ENCODE measurements around the gene ADO. TPM values are rescaled to one million over a fixed set of nuclear protein-coding genes. Genes with fewer than 3 reads are reported as not detected.

ADO gene
- total and polyA plus RNA-seq, 2 of the 4 experiments (the other 2 are of a cell fraction) = 8.0 to 8.1 TPM

DNA sequence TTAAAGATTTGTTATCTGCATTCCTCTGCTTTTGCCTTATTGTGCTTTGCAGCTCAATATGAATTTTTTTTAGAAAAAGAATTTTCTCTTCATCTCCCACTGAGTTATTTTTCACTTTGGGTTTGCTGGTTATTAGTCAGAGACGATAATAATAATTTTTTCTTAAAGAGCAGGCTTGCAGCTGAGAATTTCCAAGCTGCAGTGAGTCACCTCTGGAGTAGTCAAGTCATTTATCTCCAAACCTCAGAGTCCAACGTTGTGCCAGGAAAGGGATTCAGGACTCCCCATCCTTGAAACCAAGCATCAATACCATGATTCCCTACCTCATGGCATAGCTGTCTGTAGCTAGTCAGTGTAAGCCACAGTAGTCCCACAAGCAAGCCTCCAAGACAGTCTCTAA, 26.8 kb downstream of the ADO start:
- ChIA-PET CTCF (interaction anchor here (0.6 to 1.2 kb wide), 2 partner anchors 13 to 644 kb away, joined by 3 read pairs; no protein-coding TSS in a partner anchor), POLR2A (ENCODE audit: unreplicated experiment) (interaction anchor here (0.5 kb wide), 1 partner anchor 267 kb away, joined by 4 read pairs; no protein-coding TSS in a partner anchor)
- no peak overlapping the region for H4K91ac ChIP-seq (ENCODE audit: insufficient read depth, low read depth, low read length)
- no peak overlapping the region for H2BK120ac ChIP-seq (ENCODE audit: low read depth, low read length)
- in situ Hi-C loops (cut with MboI; ENCODE audit: low sequenced_read_pairs) (no loop called here), intact Hi-C loops (cut with micrococcal nuclease) (no loop called here), dilution Hi-C loops (cut with HindIII; ENCODE audit: low sequenced_read_pairs, unreplicated experiment) (no loop called here)
- H3K4me2 ChIP-seq (ENCODE audit: low read depth, low read length) = no peak overlapping the region
- TF ChIP-seq RFX5 (IDR thresholded peaks at IDR 0.05; ENCODE audit: low read depth, low read length) = no peak
- no peak for TF ChIP-seq MXI1 (IDR thresholded peaks at IDR 0.05; ENCODE audit: borderline replicate concordance, low read depth, low read length)
- TF ChIP-seq RCOR1 (IDR thresholded peaks at IDR 0.05; ENCODE audit: insufficient replicate concordance, low read length) = no peak
- TF ChIP-seq, protein P1, sequence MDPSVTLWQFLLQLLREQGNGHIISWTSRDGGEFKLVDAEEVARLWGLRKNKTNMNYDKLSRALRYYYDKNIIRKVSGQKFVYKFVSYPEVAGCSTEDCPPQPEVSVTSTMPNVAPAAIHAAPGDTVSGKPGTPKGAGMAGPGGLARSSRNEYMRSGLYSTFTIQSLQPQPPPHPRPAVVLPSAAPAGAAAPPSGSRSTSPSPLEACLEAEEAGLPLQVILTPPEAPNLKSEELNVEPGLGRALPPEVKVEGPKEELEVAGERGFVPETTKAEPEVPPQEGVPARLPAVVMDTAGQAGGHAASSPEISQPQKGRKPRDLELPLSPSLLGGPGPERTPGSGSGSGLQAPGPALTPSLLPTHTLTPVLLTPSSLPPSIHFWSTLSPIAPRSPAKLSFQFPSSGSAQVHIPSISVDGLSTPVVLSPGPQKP (IDR thresholded peaks at IDR 0.05; ENCODE audit: borderline replicate concordance, low read depth, low read length) = no peak
- TF ChIP-seq POLR2A (IDR thresholded peaks at IDR 0.05; ENCODE audit: low read depth, low read length) = no peak
- TF ChIP-seq NFE2L2 (IDR thresholded peaks at IDR 0.05; ENCODE audit: low read depth, low read length) = no peak
- 0 out of 2 replicates have a peak, but pooled peaks have one; percentile 42 for TF ChIP-seq FOS (IDR thresholded peaks at IDR 0.05; ENCODE audit: low read depth, low read length)
- WGBS, 2 experiments (ENCODE audit: extremely low coverage in 2 of 2, insufficient read length in 1 of 2) = no CpG with 5 or more reads among the region's 2 CpGs
- H4K8ac ChIP-seq (ENCODE audit: low read depth in 2 of 2, low read length in 2 of 2) = no peak overlapping the region
- no TSS peak for BruUV-seq (replicated peaks)
- H3K4ac ChIP-seq (ENCODE audit: low read depth, low read length) = no peak overlapping the region
- H3K27me3 ChIP-seq (ENCODE audit: control insufficient read depth, insufficient read depth, low read length) = peaks cover 12% of the 10 kb centered on the region
- no peaks in the 10 kb centered on the region for H3K9me1 ChIP-seq (ENCODE audit: insufficient read depth, low read length)
- no peak overlapping the region for H3K23ac ChIP-seq (ENCODE audit: low read depth, low read length)
- no peak overlapping the region for H2AFZ ChIP-seq (replicated peaks; ENCODE audit: low read length, poor library complexity)
- H3K9ac ChIP-seq (ENCODE audit: low read depth, low read length) = no peak overlapping the region
- H2AK9ac ChIP-seq (replicated peaks; ENCODE audit: low read depth, low read length, poor library complexity) = no peak overlapping the region
- no peak overlapping the region for H3K18ac ChIP-seq (ENCODE audit: low read depth, low read length)
- peak; percentile 51; the same call in 1 of the 2 replicates for ATAC-seq (ENCODE audit: low read depth)
- H3K27ac ChIP-seq (ENCODE audit: insufficient read depth, low read length) = no peak overlapping the region
- DNase-seq = peak; percentile 75
- no peak overlapping the region for H3K56ac ChIP-seq (ENCODE audit: extremely low read depth, insufficient read depth, low read length)
- no peak overlapping the region for H2BK20ac ChIP-seq (ENCODE audit: low read depth, low read length)
- no peak overlapping the region for H2BK15ac ChIP-seq (ENCODE audit: low read depth, low read length)
- H3K79me1 ChIP-seq (ENCODE audit: low read depth in 1 of 2, low read length in 2 of 2) = no peaks in the 10 kb centered on the region
- no peaks in the 10 kb centered on the region for H3K9me3 ChIP-seq (ENCODE audit: control insufficient read depth, insufficient read depth, low read length)
- no peak overlapping the region for H3K14ac ChIP-seq (replicated peaks; ENCODE audit: low read depth, low read length)
- no peak overlapping the region for H4K5ac ChIP-seq (ENCODE audit: low read depth, low read length)
- H4K20me1 ChIP-seq (ENCODE audit: insufficient read depth, low read length) = no peaks in the 10 kb centered on the region
- no peak overlapping the region for H2AK5ac ChIP-seq (ENCODE audit: low read depth, low read length)
- H3K4me3 ChIP-seq (ENCODE audit: insufficient read depth, low read depth, low read length) = no peak overlapping the region
- 0 out of 2 replicates have a peak, but pooled peaks cover 1% of the 10 kb centered on the region for H3K4me1 ChIP-seq (ENCODE audit: control insufficient read depth, insufficient read depth, low read length)
- H3K36me3 ChIP-seq (ENCODE audit: control insufficient read depth, insufficient read depth, low read length) = no peaks in the 10 kb centered on the region
- H2BK5ac ChIP-seq (ENCODE audit: low read depth, low read length, poor library complexity, severe bottlenecking) = no peak overlapping the region

Data from IMR-90 (cell line).